Activated CD4-positive, CD25-positive, alpha-beta regulatory T cell treated with anti-CD3 and anti-CD28 coated beads, Interleukin-2, amount 50 U/mL, for 24 hours (primary cell): ENCODE results near the gene VN1R5.
A peak's percentile ranks its signal among the peaks of the same experiment; 100 is the strongest.
"Not testable (repeated sequence)": the region's sequence is repeated elsewhere in the genome, so short reads cannot be mapped to it uniquely, and the experiment has no call there.

Experiments
- ATAC-seq, 2 donors: fragments of 150-1000 bp; cut with Tn5 transposase; one replicate each; pipeline ENCODE4 v1.10.0; 2021; ENCODE audit warnings: mild to moderate bottlenecking in 1 of 2, moderate library complexity in 1 of 2

VN1R5 gene

GRCh38 chr1:247255772-247256171, at the start of gene VN1R5:
Gene VN1R5, plus strand, starts transcription at chr1:247256072.
- not testable (repeated sequence) for ATAC-seq

GRCh38 chr1:247209396-247209795, 46.5 kb upstream of the VN1R5 start:
- ATAC-seq, result no peak

GRCh38 chr1:247210062-247210375, 45.9 kb upstream of the VN1R5 start:
- ATAC-seq, result peak in 1 of 2 donors; percentile 1

GRCh38 chr1:247210376-247211117, 45.3 kb upstream of the VN1R5 start:
- ATAC-seq, result peak; percentile 99

GRCh38 chr1:247211339-247211738, 44.5 kb upstream of the VN1R5 start:
- no peak for ATAC-seq

GRCh38 chr1:247212012-247212411, 43.9 kb upstream of the VN1R5 start:
- ATAC-seq, result no peak

GRCh38 chr1:247212627-247213617, 43.0 kb upstream of the VN1R5 start:
- no peak for ATAC-seq

- ATAC-seq, result no peak
Measured at GRCh38 chr1:247216261-247216660, 39.6 kb upstream of the VN1R5 start.

GRCh38 chr1:247218121-247218651, 37.7 kb upstream of the VN1R5 start:
- ATAC-seq, result no peak

GRCh38 chr1:247220280-247220679, 35.6 kb upstream of the VN1R5 start:
- ATAC-seq, result not testable (repeated sequence)

- no peak for ATAC-seq
Measured at GRCh38 chr1:247222840-247223239, 33.0 kb upstream of the VN1R5 start.

GRCh38 chr1:247224822-247225221, 31.1 kb upstream of the VN1R5 start:
- no peak for ATAC-seq

- ATAC-seq, result no peak
Measured at GRCh38 chr1:247228133-247228532, 27.7 kb upstream of the VN1R5 start.

GRCh38 chr1:247241691-247242090, 14.2 kb upstream of the VN1R5 start:
- no peak for ATAC-seq

- no peak for ATAC-seq
Measured at GRCh38 chr1:247243524-247244137, 12.2 kb upstream of the VN1R5 start.

- ATAC-seq, result no peak
Measured at GRCh38 chr1:247246325-247247115, 9.4 kb upstream of the VN1R5 start.

- no peak for ATAC-seq
Measured at GRCh38 chr1:247247568-247247967, 8.3 kb upstream of the VN1R5 start.

GRCh38 chr1:247266053-247266452, 10.2 kb downstream of the VN1R5 start:
- ATAC-seq, result no peak

- ATAC-seq, result no peak
Measured at GRCh38 chr1:247268390-247269045, 12.6 kb downstream of the VN1R5 start.

- ATAC-seq, result no peak
Measured at GRCh38 chr1:247269133-247269532, 13.3 kb downstream of the VN1R5 start.

- no peak for ATAC-seq
Measured at GRCh38 chr1:247270003-247270402, 14.1 kb downstream of the VN1R5 start.

- no peak for ATAC-seq
Measured at GRCh38 chr1:247273013-247273412, 17.1 kb downstream of the VN1R5 start.
